GM18909 (cell line): Measurements from ENCODE around the gene ZNF219.
"Not testable (repeated sequence)": the region's sequence is repeated elsewhere in the genome, so short reads cannot be mapped to it uniquely, and the experiment has no call there.

Source experiments
- ATAC-seq: cut with Tn5 transposase; IDR thresholded peaks from one replicate; pipeline ENCODE4 v1.9.1; 2021; ENCODE audit warnings: mild to moderate bottlenecking; ENCODE audit not compliant: unreplicated experiment, poor library complexity

Gene ZNF219

DNA sequence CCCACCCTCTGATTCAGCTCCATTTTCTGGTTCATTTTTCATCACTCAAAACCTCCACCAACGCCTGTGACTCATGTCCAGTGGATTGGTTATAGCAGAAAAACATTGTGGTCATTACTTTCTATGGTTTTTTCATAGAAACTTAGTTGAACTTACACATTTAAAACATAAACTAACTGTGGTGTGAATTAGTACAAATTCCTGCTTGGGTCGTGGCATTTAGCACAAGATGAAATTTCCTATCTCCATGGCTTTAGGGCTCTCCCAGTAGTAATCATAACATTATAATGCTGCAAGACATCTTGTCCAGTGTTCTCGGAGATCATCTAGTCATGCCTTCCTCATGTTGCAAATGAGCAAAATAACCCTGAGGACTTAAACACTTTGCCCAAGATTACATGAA lies 49.2 kb downstream of the ZNF219 start:
- ATAC-seq, result no peak

DNA sequence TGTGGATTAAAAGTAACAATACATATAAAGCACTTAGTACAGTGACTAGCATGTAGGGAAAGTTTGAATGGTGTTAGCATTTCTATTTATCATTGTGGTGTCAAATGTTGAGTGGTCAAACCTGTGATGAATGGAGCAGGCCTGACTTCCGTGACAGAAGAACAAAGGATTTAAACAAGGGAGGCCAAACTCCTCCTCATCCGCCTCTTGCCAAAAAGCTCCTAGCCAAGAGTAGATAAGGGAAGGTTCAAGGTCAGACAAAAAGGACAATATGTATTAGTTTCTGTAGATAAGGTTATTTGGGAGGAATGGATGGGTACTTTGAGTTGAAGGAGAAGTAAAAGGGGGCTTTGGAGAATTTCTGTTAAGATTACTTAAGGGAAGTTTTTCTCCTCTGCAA lies 49.8 kb downstream of the ZNF219 start:
- ATAC-seq, result no peak

DNA sequence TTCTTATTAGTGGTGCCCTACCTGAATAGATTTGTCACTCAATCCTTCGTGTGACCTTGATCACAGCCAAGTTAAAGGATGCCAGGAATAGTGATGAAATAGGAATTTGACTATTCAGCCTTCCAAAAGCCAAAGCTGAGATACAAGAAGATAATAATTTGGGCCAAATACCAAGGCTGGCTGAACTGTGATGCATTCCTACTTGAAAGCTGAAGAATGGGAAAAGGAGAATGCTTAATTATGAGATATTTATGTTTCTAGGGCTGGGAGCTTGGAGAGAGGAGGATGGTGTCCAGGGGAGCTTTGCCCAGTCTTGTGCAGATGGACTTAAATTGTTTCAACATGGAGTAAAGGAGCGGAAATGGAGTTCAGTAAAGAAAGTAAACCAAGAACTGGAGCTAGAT lies 51.1 kb downstream of the ZNF219 start:
- no peak for ATAC-seq

DNA sequence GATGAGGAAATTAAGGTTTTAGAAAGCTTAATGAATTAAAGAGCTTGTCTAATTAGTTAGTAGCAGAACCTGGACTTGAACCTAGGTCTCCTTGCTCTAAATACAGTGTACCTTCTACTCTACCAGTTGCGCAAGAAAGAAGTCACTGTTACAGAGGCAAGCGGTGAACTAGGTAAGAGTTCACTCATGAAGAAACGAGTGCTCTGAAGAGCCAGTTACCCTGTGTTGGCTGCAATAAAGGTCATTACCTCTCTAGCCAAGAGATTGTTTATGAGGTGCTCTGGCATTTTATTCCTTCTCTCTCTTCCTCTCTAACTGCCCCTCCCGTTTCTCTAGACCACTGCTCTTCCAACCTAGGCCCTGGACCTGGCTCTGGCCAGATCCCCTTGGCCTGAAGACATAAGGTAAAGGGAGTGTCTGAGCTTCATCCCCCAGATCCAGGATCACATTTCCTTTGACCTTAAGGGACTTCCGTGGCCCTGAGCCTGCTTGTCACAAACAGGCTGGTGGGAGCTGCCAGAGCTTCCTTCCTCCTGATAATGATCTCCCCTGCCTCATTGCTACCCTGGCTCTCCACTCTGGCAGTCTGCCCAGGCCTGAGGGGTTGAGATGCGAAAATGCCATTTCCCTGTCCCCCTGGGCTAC lies 54.4 kb downstream of the ZNF219 start:
- no peak for ATAC-seq

DNA sequence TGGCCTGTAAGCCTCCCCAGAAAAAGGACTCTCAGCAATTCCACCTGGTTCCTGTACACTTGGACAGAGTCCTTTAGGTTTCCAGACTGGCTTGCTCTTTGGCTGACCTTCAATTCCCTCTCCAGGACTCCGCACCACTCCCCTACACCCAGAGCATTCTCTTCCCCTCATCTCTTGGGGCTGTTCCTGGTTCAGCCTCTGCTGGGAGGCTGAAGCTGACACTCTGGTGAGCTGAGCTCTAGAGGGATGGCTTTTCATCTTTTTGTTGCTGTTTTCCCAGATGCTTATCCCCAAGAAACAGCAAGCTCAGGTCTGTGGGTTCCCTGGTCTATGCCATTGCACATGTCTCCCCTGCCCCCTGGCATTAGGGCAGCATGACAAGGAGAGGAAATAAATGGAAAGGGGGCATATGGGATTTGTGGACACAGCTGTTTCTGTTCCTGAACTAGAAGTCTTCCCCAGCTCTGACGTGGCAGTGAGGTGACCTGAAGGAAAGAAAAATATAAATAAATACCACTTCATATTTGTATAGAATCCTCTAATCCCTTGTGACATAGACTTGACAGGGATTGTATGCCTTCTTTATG lies 55.0 kb downstream of the ZNF219 start:
- ATAC-seq, result no peak

DNA sequence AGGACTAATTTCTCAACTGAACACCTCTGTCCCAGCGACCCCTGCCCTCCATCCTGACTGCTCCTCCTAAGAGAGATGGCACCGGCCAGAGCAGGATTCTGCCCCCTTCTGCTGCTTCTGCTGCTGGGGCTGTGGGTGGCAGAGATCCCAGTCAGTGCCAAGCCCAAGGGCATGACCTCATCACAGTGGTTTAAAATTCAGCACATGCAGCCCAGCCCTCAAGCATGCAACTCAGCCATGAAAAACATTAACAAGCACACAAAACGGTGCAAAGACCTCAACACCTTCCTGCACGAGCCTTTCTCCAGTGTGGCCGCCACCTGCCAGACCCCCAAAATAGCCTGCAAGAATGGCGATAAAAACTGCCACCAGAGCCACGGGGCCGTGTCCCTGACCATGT lies 55.5 kb downstream of the ZNF219 start:
- no peak for ATAC-seq

DNA sequence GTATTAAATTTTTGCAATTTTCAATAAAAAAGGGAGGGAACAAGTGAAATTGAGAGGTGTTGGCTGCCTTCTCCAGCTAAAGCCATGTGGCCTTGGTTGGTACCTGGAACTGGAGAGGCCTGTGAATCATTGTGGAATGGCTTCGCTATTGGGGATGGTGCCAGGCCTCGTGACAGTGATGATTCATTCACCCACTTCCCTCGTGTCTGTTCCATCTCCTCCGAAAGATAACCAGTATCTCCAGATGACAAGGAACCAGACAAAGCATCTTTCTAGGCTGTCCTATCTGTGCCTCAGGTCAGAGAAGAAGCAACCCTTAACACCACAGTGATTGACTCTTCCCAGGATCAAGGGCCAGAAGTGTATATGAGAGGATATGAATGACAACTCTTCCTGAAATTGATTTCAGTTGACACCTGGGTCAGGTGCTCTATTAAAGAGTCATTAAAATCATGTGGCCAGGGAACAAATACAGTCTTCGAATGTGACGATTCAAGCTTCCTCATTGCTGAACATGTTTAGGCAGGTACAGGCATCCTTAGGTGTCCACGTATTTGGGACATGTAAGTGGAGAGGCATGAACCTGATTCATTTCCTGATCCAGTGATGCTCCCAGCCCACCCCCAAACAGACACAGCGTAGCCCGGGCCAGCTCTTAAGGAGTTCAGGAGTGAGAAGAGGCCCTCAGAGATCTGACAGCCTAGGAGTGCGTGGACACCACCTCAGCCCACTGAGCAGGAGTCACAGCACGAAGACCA lies 56.6 kb downstream of the ZNF219 start, which contains the start of gene RNASE7:
Gene RNASE7 (plus strand): TSS at position 687 of the 758 bp plus-strand sequence. CDS start 631 bp downstream, outside the sequence.
- no peak for ATAC-seq

DNA sequence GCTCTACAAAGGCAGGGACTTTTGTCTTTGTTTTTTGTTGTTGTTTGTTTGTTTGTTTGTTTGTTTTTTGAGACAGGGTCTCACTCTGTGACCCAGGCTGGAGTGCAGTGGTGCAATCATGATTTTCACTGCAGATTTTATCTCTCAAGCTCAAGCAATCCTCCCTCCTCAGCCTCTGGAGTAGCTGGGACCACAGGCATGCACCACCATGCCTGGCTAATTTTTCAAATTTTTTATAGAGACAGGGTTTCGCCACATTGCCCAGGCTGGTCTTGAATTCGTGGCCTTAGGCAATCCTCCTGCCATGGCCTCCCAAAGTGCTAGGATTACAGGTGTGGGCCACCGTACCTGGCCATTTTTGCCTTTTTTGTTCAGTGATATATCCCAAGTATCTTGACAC lies 57.5 kb downstream of the ZNF219 start:
- not testable (repeated sequence) for ATAC-seq

DNA sequence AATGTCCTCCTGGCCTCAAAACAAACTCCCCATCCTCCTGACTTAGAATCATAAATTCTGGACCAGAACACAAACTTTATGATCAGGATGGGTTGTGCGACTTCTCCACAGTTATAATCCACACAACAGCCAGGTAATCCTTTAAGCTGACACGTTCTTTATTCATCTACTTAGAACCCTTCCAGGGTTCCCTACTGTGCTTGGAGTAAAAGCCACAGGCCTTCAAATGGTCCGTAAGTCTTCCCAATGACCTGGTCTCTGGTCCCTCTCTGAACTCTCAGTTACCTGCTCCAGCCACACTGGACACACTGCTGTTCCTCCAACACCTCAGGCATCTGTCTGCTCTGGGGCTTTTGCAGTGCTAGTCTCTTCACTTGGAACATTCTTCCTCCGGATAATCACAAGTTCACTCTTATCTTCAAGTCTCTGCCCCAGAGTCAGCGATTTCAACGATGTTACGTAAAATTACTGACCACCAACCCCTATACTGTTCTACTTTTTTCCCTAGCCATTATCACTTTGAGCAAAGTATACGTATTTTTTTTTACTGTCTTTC lies 58.0 kb downstream of the ZNF219 start:
- ATAC-seq, result no peak
